Upper lobe of left lung (tissue), 4 donors: ENCODE data around the gene LILRB1.
A peak's percentile ranks its signal among the peaks of the same experiment; 100 is the strongest.

ENCODE experiments used
- EP300 ChIP-seq, 4 donors: sonication (generic); formaldehyde crosslinking; IDR thresholded peaks; one replicate each; pipeline ENCODE4 v1.5.1; 2017; ENCODE audit warnings: antibody characterized with exemption in 4 of 4, control low read depth in 2 of 4
- POLR2A ChIP-seq, 4 donors: fragments of 450-650 bp; IDR thresholded peaks; one replicate each; pipeline ENCODE4 v1.5.1; 2016 to 2017; ENCODE audit warnings: antibody characterized with exemption in 4 of 4, mild to moderate bottlenecking in 2 of 4
- POLR2AphosphoS5 ChIP-seq, 2 donors: sonication (generic); formaldehyde crosslinking; IDR thresholded peaks; one replicate each; pipeline ENCODE4 v1.5.1; 2017; ENCODE audit warnings: antibody characterized with exemption in 2 of 2
- TF ChIP-seq, protein P1 (sequence below), 6 experiments: fragments of 450-650 bp in 4 of 6; fragments of 200-600 bp in 2 of 6; sonication (generic) in 2 of 6; IDR thresholded peaks; one replicate each; pipeline ENCODE4 v1.5.1; 2016 to 2019; ENCODE audit warnings: antibody characterized with exemption in 6 of 6

DNA sequence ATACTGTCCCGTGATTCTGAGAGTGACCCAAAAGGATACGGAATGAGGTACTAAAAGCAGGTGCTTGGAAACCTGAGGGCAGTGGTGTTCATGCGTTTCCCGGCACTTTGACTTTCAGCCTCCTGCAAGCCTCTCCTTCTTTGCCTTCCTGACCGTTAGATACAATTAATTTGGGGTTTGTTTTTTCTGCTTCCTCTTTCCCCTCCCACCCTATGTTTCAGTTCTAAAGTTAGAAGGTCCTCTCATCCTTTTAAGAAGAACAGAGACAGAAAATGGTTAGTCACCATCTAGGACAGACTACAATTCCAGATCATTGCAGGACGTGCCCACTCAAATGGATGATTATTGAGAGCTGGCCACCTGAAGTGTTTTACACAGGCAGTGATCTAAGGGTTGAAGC, 30.7 kb downstream of the LILRB1 start:
- TF ChIP-seq, protein P1, sequence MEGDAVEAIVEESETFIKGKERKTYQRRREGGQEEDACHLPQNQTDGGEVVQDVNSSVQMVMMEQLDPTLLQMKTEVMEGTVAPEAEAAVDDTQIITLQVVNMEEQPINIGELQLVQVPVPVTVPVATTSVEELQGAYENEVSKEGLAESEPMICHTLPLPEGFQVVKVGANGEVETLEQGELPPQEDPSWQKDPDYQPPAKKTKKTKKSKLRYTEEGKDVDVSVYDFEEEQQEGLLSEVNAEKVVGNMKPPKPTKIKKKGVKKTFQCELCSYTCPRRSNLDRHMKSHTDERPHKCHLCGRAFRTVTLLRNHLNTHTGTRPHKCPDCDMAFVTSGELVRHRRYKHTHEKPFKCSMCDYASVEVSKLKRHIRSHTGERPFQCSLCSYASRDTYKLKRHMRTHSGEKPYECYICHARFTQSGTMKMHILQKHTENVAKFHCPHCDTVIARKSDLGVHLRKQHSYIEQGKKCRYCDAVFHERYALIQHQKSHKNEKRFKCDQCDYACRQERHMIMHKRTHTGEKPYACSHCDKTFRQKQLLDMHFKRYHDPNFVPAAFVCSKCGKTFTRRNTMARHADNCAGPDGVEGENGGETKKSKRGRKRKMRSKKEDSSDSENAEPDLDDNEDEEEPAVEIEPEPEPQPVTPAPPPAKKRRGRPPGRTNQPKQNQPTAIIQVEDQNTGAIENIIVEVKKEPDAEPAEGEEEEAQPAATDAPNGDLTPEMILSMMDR (IDR thresholded peaks at IDR 0.05) = no peak
- TF ChIP-seq POLR2A (IDR thresholded peaks at IDR 0.05) (peak in 1 of 4 donors; percentile 36), EP300 (IDR thresholded peaks at IDR 0.05) (no peak), POLR2AphosphoS5 (IDR thresholded peaks at IDR 0.05) (no peak)
